GM10248 (cell line): Measurements from ENCODE around the gene MORF4L1.

Experiments
- CTCF ChIA-PET: fragments of 300-600 bp; sonication (Branson Sonifier 250); formaldehyde crosslinking; extraction: SDS; loops from one replicate; lab custom pipeline; 2021; ENCODE audit warnings: antibody characterized with exemption; lab: Yijun Ruan, JAX
- POLR2A ChIA-PET: fragments of 350-650 bp; sonication (Branson Sonifier 250); formaldehyde crosslinking; extraction: SDS; loops from one replicate; lab custom pipeline; 2020; ENCODE audit warnings: antibody characterized with exemption; lab: Yijun Ruan, JAX
- DNase-seq: peaks from one replicate; pipeline ENCODE4 v3.0.0; 2012; ENCODE audit errors: extremely low spot score
- TF ChIP-seq, protein P1 (sequence below): IDR thresholded peaks from 2 replicates; pipeline ENCODE4 v1.5.1; 2012; ENCODE audit warnings: mild to moderate bottlenecking, low read depth; ENCODE audit errors: extremely low read depth, missing control alignments, control extremely low read depth

The MORF4L1 gene

DNA sequence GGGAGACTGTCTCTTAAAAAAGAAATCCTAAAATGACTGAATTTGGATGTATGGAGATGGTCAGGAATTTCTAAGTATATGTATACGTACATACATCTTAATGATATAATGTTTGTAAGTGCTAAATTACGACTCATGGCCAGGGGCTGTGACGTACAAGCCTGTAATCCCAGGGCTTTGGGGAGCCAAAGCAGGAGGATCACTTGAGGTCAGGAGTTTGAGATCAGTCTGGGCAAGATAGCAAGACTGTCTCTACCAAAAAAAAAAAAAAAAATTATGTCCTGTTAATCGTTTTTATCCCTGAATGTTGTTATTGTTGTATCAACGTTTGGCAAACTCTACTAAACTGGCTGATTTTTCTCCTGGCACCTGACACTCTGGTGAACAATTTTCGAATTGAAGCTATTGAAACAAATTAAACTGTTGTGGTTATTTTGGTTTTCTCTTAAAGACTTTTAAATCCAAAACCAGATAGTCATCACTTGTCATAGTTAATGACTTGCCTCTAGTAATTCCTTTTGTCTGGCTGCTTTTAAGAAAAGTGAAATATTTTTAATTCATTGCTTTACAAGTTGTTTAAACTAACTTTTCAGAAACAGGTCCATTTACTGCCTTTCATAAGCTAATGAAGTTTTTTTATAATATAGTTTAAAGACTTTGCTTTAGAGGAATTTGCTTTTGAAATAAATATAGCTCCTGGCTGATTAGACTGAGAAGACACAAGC is 7.0 kb downstream of the MORF4L1 start:
- ChIA-PET CTCF (interaction anchor here (1.1 to 2.0 kb wide), 3 partner anchors 12 to 305 kb away, joined by 4 to 5 read pairs (median 4); no protein-coding TSS in a partner anchor), POLR2A (no interaction called here)
- DNase-seq = no peak
- TF ChIP-seq, protein P1, sequence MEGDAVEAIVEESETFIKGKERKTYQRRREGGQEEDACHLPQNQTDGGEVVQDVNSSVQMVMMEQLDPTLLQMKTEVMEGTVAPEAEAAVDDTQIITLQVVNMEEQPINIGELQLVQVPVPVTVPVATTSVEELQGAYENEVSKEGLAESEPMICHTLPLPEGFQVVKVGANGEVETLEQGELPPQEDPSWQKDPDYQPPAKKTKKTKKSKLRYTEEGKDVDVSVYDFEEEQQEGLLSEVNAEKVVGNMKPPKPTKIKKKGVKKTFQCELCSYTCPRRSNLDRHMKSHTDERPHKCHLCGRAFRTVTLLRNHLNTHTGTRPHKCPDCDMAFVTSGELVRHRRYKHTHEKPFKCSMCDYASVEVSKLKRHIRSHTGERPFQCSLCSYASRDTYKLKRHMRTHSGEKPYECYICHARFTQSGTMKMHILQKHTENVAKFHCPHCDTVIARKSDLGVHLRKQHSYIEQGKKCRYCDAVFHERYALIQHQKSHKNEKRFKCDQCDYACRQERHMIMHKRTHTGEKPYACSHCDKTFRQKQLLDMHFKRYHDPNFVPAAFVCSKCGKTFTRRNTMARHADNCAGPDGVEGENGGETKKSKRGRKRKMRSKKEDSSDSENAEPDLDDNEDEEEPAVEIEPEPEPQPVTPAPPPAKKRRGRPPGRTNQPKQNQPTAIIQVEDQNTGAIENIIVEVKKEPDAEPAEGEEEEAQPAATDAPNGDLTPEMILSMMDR = no peak

DNA sequence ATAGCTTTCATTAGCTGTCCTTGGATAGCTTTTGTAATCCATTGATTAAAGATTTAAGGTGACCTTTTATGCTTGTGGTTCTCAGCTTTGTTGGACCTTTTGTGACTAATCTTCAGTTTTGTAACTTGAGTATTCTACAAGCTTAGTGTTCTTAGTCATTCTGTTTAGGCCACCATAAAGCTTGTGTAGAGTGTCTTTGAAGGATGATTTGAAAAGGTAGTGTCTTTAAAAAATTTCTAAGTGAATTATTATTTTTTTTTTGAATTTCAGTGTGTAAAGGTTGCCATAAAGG is 7.5 kb downstream of the MORF4L1 start:
- CTCF ChIA-PET = interaction anchor here (0.6 to 2.0 kb wide), 4 partner anchors 11 to 305 kb away, joined by 3 to 5 read pairs (median 4); no protein-coding TSS in a partner anchor
- POLR2A ChIA-PET = no interaction called here
- TF ChIP-seq, protein P1 = no peak
- DNase-seq = no peak

DNA sequence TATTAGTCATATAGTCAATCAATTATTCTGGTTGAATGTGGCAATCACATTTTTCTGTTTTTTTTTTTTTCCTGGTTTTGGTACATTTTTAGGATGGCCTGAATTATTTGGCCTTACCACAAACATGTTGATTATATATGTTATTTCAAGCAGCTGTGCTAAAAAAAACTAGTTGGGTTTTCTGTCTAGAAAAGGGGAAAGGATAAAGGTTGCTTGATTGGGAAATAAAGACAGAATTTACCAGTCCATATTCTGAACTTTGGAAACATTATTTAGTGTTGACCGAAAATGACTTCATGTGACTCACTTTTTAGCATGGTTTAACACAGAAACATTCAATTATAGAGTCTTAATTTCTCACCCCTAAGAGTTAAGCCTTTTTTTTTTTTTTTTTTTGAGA is 8.1 kb downstream of the MORF4L1 start:
- POLR2A ChIA-PET = no interaction called here
- DNase-seq = no peak
- TF ChIP-seq, protein P1 = no peak
- CTCF ChIA-PET = interaction anchor here (0.6 to 2.0 kb wide), 3 partner anchors 11 to 304 kb away, joined by 3 to 5 read pairs (median 4); no protein-coding TSS in a partner anchor

DNA sequence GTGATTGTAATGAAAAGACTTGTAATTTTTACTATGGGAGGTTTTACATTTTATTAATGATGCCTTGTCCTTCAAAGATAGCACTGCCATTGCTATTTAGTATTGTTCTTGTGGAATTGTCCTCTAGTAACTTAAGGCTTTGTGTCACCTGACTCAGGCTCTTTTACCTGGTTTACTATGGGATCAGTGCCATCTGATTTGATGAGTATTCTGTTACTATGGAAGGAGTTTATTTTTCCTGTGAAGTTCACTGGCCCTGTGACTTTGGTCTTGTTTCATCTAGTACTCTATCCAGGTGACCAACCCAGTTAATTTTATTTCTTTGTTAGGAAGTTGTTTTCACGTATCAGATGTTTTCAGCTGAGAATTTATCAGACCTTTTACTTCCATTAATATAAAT is 9.0 kb downstream of the MORF4L1 start:
- DNase-seq = no peak
- ChIA-PET POLR2A (no interaction called here), CTCF (interaction anchor here (1.2 to 2.0 kb wide), 2 partner anchors 10 to 12 kb away, joined by 3 to 5 read pairs; no protein-coding TSS in a partner anchor)
- TF ChIP-seq, protein P1 = no peak

DNA sequence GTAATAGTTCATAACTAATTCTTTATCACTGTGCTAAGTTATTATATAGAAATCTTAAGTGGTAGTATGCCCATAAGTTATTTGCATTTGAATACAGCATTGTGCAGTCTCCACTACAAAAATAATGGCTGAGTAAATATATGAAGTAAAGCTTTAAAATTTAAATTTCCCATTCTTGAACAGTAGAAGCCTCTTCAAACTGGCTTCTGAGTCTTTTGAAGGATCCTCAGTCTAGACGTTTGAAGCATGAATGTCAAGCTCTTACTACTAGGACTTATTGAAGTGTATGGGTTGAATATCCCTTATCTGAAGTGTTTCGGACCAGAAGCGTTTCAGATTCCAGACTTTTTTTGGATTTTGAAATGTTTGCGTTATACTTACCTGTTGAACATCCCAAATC is 16.3 kb downstream of the MORF4L1 start:
- CTCF ChIA-PET = interaction anchor here (1.4 to 2.6 kb wide), 3 partner anchors 11 to 20 kb away, joined by 3 to 7 read pairs (median 5); no protein-coding TSS in a partner anchor
- TF ChIP-seq, protein P1 = no peak
- no peak for DNase-seq
- POLR2A ChIA-PET = no interaction called here

DNA sequence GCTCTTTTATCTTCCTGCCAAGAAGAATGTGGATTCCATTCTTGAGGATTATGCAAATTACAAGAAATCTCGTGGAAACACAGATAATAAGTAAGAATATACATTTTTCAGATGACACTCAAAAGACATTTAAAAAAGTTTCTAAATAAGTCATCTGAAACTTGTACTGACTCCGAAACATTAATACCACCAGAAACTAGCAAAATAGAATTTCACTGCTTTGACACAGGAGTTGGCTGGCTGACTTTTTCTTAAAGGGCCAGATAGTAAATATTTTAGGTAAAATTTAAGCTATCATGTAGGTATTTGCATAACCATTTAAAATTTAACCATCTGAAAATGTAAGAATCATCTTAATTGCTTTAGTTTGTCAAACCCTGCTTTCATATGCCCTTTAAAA is 20.8 kb downstream of the MORF4L1 start:
- ChIA-PET CTCF (interaction anchor here (0.9 to 4.4 kb wide), 6 partner anchors 11 to 20 kb away, joined by 3 to 21 read pairs (median 4); no protein-coding TSS in a partner anchor), POLR2A (no interaction called here)
- no peak for DNase-seq
- TF ChIP-seq, protein P1 = no peak
